ENCODE data around the gene ZNF800. TPM values are rescaled to one million over a fixed set of nuclear protein-coding genes. Genes with fewer than 3 reads are reported as not detected.

The ZNF800 gene, protein sequence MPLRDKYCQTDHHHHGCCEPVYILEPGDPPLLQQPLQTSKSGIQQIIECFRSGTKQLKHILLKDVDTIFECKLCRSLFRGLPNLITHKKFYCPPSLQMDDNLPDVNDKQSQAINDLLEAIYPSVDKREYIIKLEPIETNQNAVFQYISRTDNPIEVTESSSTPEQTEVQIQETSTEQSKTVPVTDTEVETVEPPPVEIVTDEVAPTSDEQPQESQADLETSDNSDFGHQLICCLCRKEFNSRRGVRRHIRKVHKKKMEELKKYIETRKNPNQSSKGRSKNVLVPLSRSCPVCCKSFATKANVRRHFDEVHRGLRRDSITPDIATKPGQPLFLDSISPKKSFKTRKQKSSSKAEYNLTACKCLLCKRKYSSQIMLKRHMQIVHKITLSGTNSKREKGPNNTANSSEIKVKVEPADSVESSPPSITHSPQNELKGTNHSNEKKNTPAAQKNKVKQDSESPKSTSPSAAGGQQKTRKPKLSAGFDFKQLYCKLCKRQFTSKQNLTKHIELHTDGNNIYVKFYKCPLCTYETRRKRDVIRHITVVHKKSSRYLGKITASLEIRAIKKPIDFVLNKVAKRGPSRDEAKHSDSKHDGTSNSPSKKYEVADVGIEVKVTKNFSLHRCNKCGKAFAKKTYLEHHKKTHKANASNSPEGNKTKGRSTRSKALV
- total RNA-seq: 10 to 100 TPM; 73.9 to 78.9 TPM
- 37.9 TPM for polyA plus RNA-seq (2013, experiment 1 of 2)
- 43.0 TPM for polyA plus RNA-seq (2013, experiment 2 of 2)
- 53.5 to 156 (median 114) reads per million in 172 experiments for total RNA-seq

DNA sequence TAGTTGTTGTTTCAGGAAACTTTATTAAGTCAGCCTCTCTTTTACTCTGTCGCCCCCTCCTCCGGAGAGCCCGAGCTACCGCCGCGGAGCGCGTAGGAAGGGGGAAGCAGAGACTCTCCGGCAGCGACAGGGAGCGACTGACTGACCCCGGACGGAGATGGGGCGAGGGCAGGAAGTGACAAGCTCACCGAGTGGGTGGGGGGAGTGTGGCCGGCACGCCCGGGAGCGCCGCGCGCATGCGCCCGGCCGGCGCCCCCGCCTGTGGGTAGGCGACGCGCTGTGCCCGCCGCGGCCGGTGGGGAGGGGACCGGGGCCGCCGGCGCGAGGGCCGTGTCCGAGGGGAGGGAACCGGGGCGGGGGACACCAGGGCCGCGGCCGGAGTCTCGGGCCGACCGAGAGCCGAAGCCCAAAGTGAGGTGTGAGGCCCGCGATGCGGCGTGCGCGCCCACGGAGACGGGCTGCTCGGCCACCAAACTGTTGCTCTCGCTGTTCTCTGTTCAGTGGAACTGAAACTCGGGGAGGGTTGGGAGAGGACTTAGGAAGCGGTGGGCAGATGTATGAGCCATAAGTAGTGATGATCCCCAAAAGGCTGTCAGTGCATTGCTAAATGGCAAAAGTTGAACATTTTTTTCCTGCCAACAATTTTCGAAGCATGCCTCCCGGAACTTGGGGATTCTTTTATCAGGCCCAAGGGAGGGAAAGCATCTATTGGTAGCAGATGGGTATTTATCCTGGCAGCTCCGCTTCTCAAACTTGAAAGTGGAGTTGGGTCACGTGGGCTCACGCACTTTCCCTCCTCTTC lies at the start of gene ZNF800:
TSS of gene ZNF800 (minus strand) at position 143 of the 802 bp plus-strand sequence. CDS start 1,151 bp downstream, outside the sequence.
- peak within 1 kb of the TSS; percentile 94 for H3K27ac Mint-ChIP-seq
- no peaks in the 10 kb centered on the region for H3K9me3 ChIP-seq (ENCODE audit: control insufficient read depth in 1 of 2, insufficient read depth in 1 of 2, low read length in 2 of 2)
- ATAC-seq (ENCODE audit: poor library complexity) (peak; percentile 72), DNase-seq (peak; percentile 72 to 95 (median 85))
- TF ChIP-seq, protein P1, sequence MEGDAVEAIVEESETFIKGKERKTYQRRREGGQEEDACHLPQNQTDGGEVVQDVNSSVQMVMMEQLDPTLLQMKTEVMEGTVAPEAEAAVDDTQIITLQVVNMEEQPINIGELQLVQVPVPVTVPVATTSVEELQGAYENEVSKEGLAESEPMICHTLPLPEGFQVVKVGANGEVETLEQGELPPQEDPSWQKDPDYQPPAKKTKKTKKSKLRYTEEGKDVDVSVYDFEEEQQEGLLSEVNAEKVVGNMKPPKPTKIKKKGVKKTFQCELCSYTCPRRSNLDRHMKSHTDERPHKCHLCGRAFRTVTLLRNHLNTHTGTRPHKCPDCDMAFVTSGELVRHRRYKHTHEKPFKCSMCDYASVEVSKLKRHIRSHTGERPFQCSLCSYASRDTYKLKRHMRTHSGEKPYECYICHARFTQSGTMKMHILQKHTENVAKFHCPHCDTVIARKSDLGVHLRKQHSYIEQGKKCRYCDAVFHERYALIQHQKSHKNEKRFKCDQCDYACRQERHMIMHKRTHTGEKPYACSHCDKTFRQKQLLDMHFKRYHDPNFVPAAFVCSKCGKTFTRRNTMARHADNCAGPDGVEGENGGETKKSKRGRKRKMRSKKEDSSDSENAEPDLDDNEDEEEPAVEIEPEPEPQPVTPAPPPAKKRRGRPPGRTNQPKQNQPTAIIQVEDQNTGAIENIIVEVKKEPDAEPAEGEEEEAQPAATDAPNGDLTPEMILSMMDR (IDR thresholded peaks at IDR 0.05): no peak
- H3K9me3 Mint-ChIP-seq: no peaks in the 10 kb centered on the region
- peak within 1 kb of the TSS; percentile 99 for H3K4me3 Mint-ChIP-seq
- H3K36me3 Mint-ChIP-seq (ENCODE audit: low read depth): peaks cover 48% of the 10 kb centered on the region
- CTCF ChIA-PET: interaction anchor here (0.7 to 2.7 kb wide), 6 partner anchors 12 to 55 kb away, joined by 3 to 12 read pairs (median 4); no protein-coding TSS in a partner anchor
- H3K4me3 ChIP-seq (ENCODE audit: low read length): peak within 1 kb of the TSS; percentile 92
- peaks cover 16% of the 10 kb centered on the region for H3K4me1 ChIP-seq (ENCODE audit: insufficient read depth, low read length)
- H3K27me3 ChIP-seq (ENCODE audit: control insufficient read depth in 1 of 2, insufficient read depth in 2 of 2, low read length in 2 of 2): no peaks in the 10 kb centered on the region
- no peaks in the 10 kb centered on the region for H3K27me3 Mint-ChIP-seq
- H3K27ac ChIP-seq (ENCODE audit: low read depth in 1 of 2, low read length in 2 of 2): peak within 1 kb of the TSS; percentile 95
- peaks cover 23% of the 10 kb centered on the region for H3K36me3 ChIP-seq (ENCODE audit: insufficient read depth, low read length)
- POLR2A ChIA-PET: interaction anchor here (0.6 to 4.8 kb wide), 34 partner anchors 10 to 954 kb away, joined by 3 to 94 read pairs (median 5); partner anchors contain the start of genes ARF5, GCC1 and GRM8
- intact Hi-C loops (cut with DNase I, micrococcal nuclease): loop anchor here (1.0 to 10.0 kb wide), 7 partner anchors 45 to 932 kb away; partner anchors contain the start of genes SND1 (in 2 of the 2), ARF5 (in 1 of the 2) and GCC1 (in 1 of the 2)
- H3K4me1 Mint-ChIP-seq (ENCODE audit: low read depth): peaks cover 65% of the 10 kb centered on the region

DNA sequence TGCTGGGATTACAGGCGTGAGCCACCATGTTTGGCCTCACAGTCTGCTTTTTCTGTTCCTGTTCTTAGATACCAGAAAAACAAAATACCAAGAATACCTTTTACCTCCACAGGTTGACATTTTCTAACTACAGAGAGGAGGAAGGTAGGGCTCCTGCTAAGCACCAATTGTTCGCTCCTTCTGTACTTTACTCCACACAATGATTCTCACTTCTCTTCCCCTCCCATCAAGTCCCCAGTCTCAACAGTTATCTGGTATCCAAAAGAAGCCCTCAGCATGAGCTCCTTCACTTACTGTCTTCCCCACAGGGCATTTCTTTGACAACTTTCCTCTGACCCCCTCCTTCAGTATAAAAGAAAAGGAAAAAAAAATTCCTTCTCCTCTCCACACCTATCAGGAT lies 47.7 kb upstream of the ZNF800 start:
- H3K27me3 Mint-ChIP-seq: peaks cover 10% of the 10 kb centered on the region
- Histone ChIP-seq H3K4me3 (ENCODE audit: low read length) (no peak overlapping the region), H3K4me1 (ENCODE audit: insufficient read depth, low read length) (no peaks in the 10 kb centered on the region), H3K9me3 (ENCODE audit: control insufficient read depth in 1 of 2, insufficient read depth in 1 of 2, low read length in 2 of 2) (no peaks in the 10 kb centered on the region), H3K36me3 (ENCODE audit: insufficient read depth, low read length) (no peaks in the 10 kb centered on the region), H3K27ac (ENCODE audit: low read depth in 1 of 2, low read length in 2 of 2) (no peak overlapping the region), H3K27me3 (ENCODE audit: control insufficient read depth in 1 of 2, insufficient read depth in 2 of 2, low read length in 2 of 2) (no peaks in the 10 kb centered on the region)
- POLR2A ChIA-PET: interaction anchor here (0.9 kb wide), 1 partner anchor 48 kb away, joined by 4 read pairs; the partner anchor contains the start of gene ZNF800
- TF ChIP-seq, protein P1 (IDR thresholded peaks at IDR 0.05): no peak
- DNase-seq (no peak), ATAC-seq (ENCODE audit: poor library complexity) (no peak)
- H3K4me1 Mint-ChIP-seq (ENCODE audit: low read depth): no peaks in the 10 kb centered on the region
- no peaks in the 10 kb centered on the region for H3K9me3 Mint-ChIP-seq
- no peak overlapping the region for H3K4me3 Mint-ChIP-seq
- H3K27ac Mint-ChIP-seq: no peak overlapping the region
- intact Hi-C loops (cut with DNase I, micrococcal nuclease): loop anchor here in 1 of 2 experiments (10.0 kb wide), 1 partner anchor 45 kb away; the partner anchor contains the start of gene ZNF800
- H3K36me3 Mint-ChIP-seq (ENCODE audit: low read depth): no peaks in the 10 kb centered on the region
- CTCF ChIA-PET: no interaction called here

DNA sequence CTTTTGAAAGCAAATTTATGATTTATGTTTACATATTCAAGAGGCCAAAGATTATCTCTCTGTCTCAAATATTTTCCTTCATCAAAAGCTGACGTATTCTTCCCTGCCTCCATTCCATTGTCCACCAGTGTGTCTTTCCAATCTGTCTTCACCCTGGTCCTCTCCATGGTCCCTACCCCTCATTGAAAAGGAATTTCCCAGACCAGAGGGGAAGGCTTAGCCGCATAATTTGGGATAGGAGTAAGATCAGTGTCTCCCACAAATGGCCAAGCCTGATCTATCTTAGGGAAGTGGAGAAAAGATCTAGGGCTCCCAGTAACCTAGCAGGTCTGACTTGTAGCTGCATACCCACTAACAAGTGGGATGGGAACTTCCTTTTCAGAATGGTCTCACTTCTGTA lies 46.3 kb upstream of the ZNF800 start:
- TF ChIP-seq, protein P1 (IDR thresholded peaks at IDR 0.05): no peak
- Mint-ChIP-seq H3K27ac (no peak overlapping the region), H3K4me3 (no peak overlapping the region), H3K4me1 (ENCODE audit: low read depth) (no peaks in the 10 kb centered on the region), H3K36me3 (ENCODE audit: low read depth) (no peaks in the 10 kb centered on the region), H3K9me3 (no peaks in the 10 kb centered on the region), H3K27me3 (peaks cover 6% of the 10 kb centered on the region)
- POLR2A ChIA-PET: interaction anchor here (0.6 kb wide), 1 partner anchor 47 kb away, joined by 4 read pairs; no protein-coding TSS in a partner anchor
- Histone ChIP-seq H3K9me3 (ENCODE audit: control insufficient read depth in 1 of 2, insufficient read depth in 1 of 2, low read length in 2 of 2) (no peaks in the 10 kb centered on the region), H3K27ac (ENCODE audit: low read depth in 1 of 2, low read length in 2 of 2) (no peak overlapping the region), H3K4me1 (ENCODE audit: insufficient read depth, low read length) (no peaks in the 10 kb centered on the region), H3K4me3 (ENCODE audit: low read length) (no peak overlapping the region), H3K36me3 (ENCODE audit: insufficient read depth, low read length) (no peaks in the 10 kb centered on the region), H3K27me3 (ENCODE audit: control insufficient read depth in 1 of 2, insufficient read depth in 2 of 2, low read length in 2 of 2) (no peaks in the 10 kb centered on the region)
- intact Hi-C loops (cut with DNase I, micrococcal nuclease): no loop called here
- ATAC-seq (ENCODE audit: poor library complexity) (no peak), DNase-seq (no peak)
- CTCF ChIA-PET: interaction anchor here (1.1 kb wide), 1 partner anchor 91 kb away, joined by 3 read pairs; no protein-coding TSS in a partner anchor

Measured in CD4-positive, alpha-beta T cell (primary cell).